ENCODE measurements around the gene CCNJL. TPM values are rescaled to one million over a fixed set of nuclear protein-coding genes. Genes with fewer than 3 reads are reported as not detected.

Gene CCNJL
- total and polyA plus RNA-seq, 2 of the 8 experiments (the other 6 are each of a cell fraction or from before 2014, with no cell fraction given) = 34.6 to 44.7 TPM

DNA sequence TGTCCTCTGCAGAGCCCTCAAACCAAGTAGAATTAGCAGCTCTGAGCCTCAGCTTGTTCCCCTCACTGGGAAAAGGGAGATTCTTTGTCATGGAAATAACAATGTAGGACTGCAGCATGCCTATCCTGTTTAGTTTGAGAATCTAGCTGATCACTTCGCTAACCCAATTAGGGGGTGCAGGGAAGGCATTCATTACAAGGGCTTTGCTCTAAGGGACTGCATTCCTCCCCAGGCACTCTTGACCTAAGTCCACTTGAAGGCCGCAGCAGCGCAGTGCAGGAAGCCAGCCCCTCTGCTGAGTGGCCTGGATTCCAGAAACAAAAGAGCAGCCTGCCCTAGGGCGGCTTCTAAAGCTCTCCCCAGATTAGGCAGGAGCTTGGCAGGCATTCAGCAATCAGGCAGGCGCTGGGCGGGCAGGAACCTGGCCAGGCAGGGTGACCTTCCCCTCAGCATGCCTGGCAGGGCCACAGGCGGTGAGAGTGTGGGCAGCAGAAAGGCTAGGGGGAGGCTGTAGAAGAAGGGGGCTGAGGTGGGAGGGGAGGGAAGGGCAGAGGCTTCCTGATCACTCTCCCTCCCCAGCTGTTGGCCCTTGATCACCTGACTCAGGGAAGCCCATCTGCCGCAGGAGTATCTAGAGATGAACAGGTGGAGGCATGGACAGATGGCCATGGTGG lies 24.8 kb downstream of the CCNJL start (continued):
- TF ChIP-seq, protein P1, sequence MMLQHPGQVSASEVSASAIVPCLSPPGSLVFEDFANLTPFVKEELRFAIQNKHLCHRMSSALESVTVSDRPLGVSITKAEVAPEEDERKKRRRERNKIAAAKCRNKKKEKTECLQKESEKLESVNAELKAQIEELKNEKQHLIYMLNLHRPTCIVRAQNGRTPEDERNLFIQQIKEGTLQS (IDR thresholded peaks at IDR 0.05; ENCODE audit: insufficient read depth, low read depth, low read length) = no peak
- TF ChIP-seq EP300 (IDR thresholded peaks at IDR 0.05; ENCODE audit: borderline replicate concordance in 1 of 2, low read depth in 2 of 2, low read length in 2 of 2) (peak in 1 of 2 experiments; percentile 85; a peak in 1 of 3 replicates), NRF1 (IDR thresholded peaks at IDR 0.05; ENCODE audit: low read depth, low read length) (no peak), GTF2F1 (IDR thresholded peaks at IDR 0.05; ENCODE audit: borderline replicate concordance, low read depth, low read length) (peak; percentile 59; the same call in 1 of the 2 replicates), SIRT6 (IDR thresholded peaks at IDR 0.05; ENCODE audit: low read length) (no peak), GABPA (IDR thresholded peaks at IDR 0.05; ENCODE audit: borderline replicate concordance, insufficient read depth, low read length) (peak; percentile 30; the same call in 1 of the 2 replicates), BCL11A (IDR thresholded peaks at IDR 0.05; ENCODE audit: low read depth in 2 of 2, low read length in 2 of 2) (peak in 1 of 2 experiments; percentile 6), YY1 (IDR thresholded peaks at IDR 0.05; ENCODE audit: low read depth, low read length) (peak; percentile 53), POLR2AphosphoS5 (IDR thresholded peaks at IDR 0.05; ENCODE audit: low read depth, low read length) (peak; percentile 34; the same call in 1 of the 2 replicates), BRCA1 (IDR thresholded peaks at IDR 0.05; ENCODE audit: low read depth, low read length) (no peak; the same call in 1 of the 2 replicates), SUZ12 (IDR thresholded peaks at IDR 0.05; ENCODE audit: low read length) (no peak), POU5F1 (IDR thresholded peaks at IDR 0.05; ENCODE audit: low read depth, low read length) (peak; percentile 94), TBP (IDR thresholded peaks at IDR 0.05; ENCODE audit: low read depth, low read length) (peak; percentile 75), SRF (IDR thresholded peaks at IDR 0.05; ENCODE audit: low read depth, low read length) (no peak), HDAC2 (IDR thresholded peaks at IDR 0.05; ENCODE audit: borderline replicate concordance in 1 of 2, low read depth in 2 of 2, low read length in 2 of 2) (peak; percentile 87 to 91; a peak in 3 of 4 replicates), CREB1 (IDR thresholded peaks at IDR 0.05) (no peak), POLR2A (IDR thresholded peaks at IDR 0.05; ENCODE audit: control extremely low read depth in 1 of 2, low read depth in 2 of 2, low read length in 2 of 2) (peak; percentile 54 to 64; a peak in 1 of 3 replicates), JUN (IDR thresholded peaks at IDR 0.05; ENCODE audit: low read depth, low read length) (no peak), SP2 (IDR thresholded peaks at IDR 0.05; ENCODE audit: low read length) (no peak), SIX5 (IDR thresholded peaks at IDR 0.05; ENCODE audit: low read depth, low read length) (no peak), HDAC6 (IDR thresholded peaks at IDR 0.05; ENCODE audit: low read depth, low read length) (no peak)
- TF ChIP-seq, protein P2, sequence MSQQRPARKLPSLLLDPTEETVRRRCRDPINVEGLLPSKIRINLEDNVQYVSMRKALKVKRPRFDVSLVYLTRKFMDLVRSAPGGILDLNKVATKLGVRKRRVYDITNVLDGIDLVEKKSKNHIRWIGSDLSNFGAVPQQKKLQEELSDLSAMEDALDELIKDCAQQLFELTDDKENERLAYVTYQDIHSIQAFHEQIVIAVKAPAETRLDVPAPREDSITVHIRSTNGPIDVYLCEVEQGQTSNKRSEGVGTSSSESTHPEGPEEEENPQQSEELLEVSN (IDR thresholded peaks at IDR 0.05) = peak; percentile 33; the same call in 1 of the 2 replicates

All from H1 (cell line).